GM12878 (cell line): ENCODE data around the gene CACNA1G. TPM values are rescaled to one million over a fixed set of nuclear protein-coding genes. Genes with fewer than 3 reads are reported as not detected.

ENCODE experiments used
- ATAC-seq: fragments of 200-7000 bp; cut with Tn5 transposase; 3 replicates; pipeline ENCODE4 v1.9.1; 2020; ENCODE audit warnings: mild to moderate bottlenecking, moderate library complexity
- BruUV-seq: library from RNA; stranded (reverse); fragments of 400-500 nt; replicated peaks from 2 replicates; lab custom pipeline; 2021; lab: Mats Ljungman, UMichigan
- CTCF ChIA-PET: fragments of 300-600 bp; sonication (Branson Sonifier 250); formaldehyde crosslinking; extraction: SDS; loops from one replicate; lab custom pipeline; 2021; ENCODE audit warnings: inconsistent platforms; lab: Yijun Ruan, JAX
- POLR2A ChIA-PET: fragments of 350-600 bp; formaldehyde crosslinking; extraction: SDS; loops from one replicate; lab custom pipeline; 2021; ENCODE audit warnings: inconsistent platforms; lab: Charles Lee
- RAD21 ChIA-PET: fragments of 300-600 bp; sonication (Branson Sonifier 250); formaldehyde crosslinking; loops from one replicate; lab custom pipeline; 2023; ENCODE audit warnings: antibody characterized with exemption; ENCODE audit not compliant: unreplicated experiment; lab: Charles Lee
- SMC1A ChIA-PET: fragments of 300-600 bp; sonication (Branson Sonifier 250); formaldehyde crosslinking; loops from one replicate; lab custom pipeline; 2023; ENCODE audit not compliant: unreplicated experiment, uncharacterized antibody; lab: Charles Lee
- DNase-seq: peaks from one replicate; pipeline ENCODE4 v3.0.0-alpha.2; 2011; ENCODE audit warnings: low read depth, low spot score
- FAIRE-seq: peaks from 3 replicates; lab custom pipeline; 2011; peaks lifted over from hg19 to GRCh38; lab: Jason Lieb, UNC
- H2AFZ ChIP-seq: 2 replicates; pipeline ENCODE4 v1.6.0; 2011; ENCODE audit warnings: low read depth, low read length, control low read depth; ENCODE audit not compliant: control insufficient read depth
- H3K27ac ChIP-seq: 2 replicates; pipeline ENCODE4 v1.5.1; 2011; ENCODE audit warnings: control low read depth; ENCODE audit not compliant: control insufficient read depth, insufficient read depth
- H3K27me3 ChIP-seq, 2 experiments: replicated peaks in 1 of 2; 2 replicates each; pipeline versions ENCODE4 v1.6.0 to v1.6.1; 2011; ENCODE audit warnings: low read length in 1 of 2; ENCODE audit not compliant: control insufficient read depth in 2 of 2, insufficient read depth in 2 of 2
- H3K36me3 ChIP-seq, 2 experiments: 2 replicates each; pipeline ENCODE4 v1.5.1; 2011; ENCODE audit warnings: low read length in 1 of 2; ENCODE audit not compliant: control insufficient read depth in 2 of 2, insufficient read depth in 2 of 2
- H3K4me1 ChIP-seq: 2 replicates; pipeline ENCODE4 v1.6.1; 2011; ENCODE audit warnings: mild to moderate bottlenecking, low read length, moderate library complexity, mixed read lengths; ENCODE audit not compliant: control insufficient read depth, insufficient read depth
- H3K4me2 ChIP-seq: 2 replicates; pipeline ENCODE4 v1.6.0; 2011; ENCODE audit warnings: control low read depth; ENCODE audit not compliant: control insufficient read depth, insufficient read depth
- H3K4me3 ChIP-seq: fragments of 200-600 bp; sonication (generic); 2 replicates; pipeline ENCODE4 v1.5.1; 2016
- H3K79me2 ChIP-seq: 2 replicates; pipeline ENCODE4 v1.6.0; 2011; ENCODE audit warnings: low read length; ENCODE audit not compliant: control insufficient read depth, insufficient read depth
- H3K9ac ChIP-seq: 2 replicates; pipeline ENCODE4 v1.8.0; 2011; ENCODE audit warnings: low read length, control low read depth, mixed read lengths; ENCODE audit not compliant: control insufficient read depth, insufficient read depth
- H3K9me3 ChIP-seq: replicated peaks from 3 replicates; pipeline ENCODE4 v1.5.1; 2011; ENCODE audit warnings: mild to moderate bottlenecking, low read length; ENCODE audit not compliant: control insufficient read depth, insufficient read depth
- H4K20me1 ChIP-seq: 2 replicates; pipeline ENCODE4 v1.6.0; 2011; ENCODE audit not compliant: control insufficient read depth, insufficient read depth
- HCFC1 ChIP-seq: fragments of 150-350 bp; IDR thresholded peaks from 2 replicates; pipeline ENCODE4 v1.6.1; 2014; ENCODE audit warnings: low read length
- IKZF1 ChIP-seq: fragments of 450-650 bp; conservative IDR thresholded peaks from 2 replicates; pipeline ENCODE4 v1.6.1; 2017; ENCODE audit warnings: antibody characterized with exemption, mild to moderate bottlenecking
- IKZF2 ChIP-seq, 2 experiments: fragments of 450-650 bp; IDR thresholded peaks; 2 replicates each; pipeline ENCODE4 v1.6.1; 2017; ENCODE audit warnings: mild to moderate bottlenecking in 2 of 2, moderate library complexity in 2 of 2
- MYB ChIP-seq: fragments of 150-350 bp; IDR thresholded peaks from 2 replicates; pipeline ENCODE4 v1.6.1; 2014; ENCODE audit warnings: mild to moderate bottlenecking, low read depth, low read length, borderline replicate concordance
- STAT1 ChIP-seq: fragments of 450-650 bp; conservative IDR thresholded peaks from 2 replicates; pipeline ENCODE4 v1.6.1; 2014; ENCODE audit warnings: antibody characterized with exemption, mild to moderate bottlenecking
- SUZ12 ChIP-seq: fragments of 200-600 bp; sonication (generic); IDR thresholded peaks from one replicate; pipeline ENCODE4 v1.6.1; 2018; ENCODE audit warnings: antibody characterized with exemption, mild to moderate bottlenecking; ENCODE audit not compliant: unreplicated experiment
- TARDBP ChIP-seq: IDR thresholded peaks from 2 replicates; pipeline ENCODE4 v1.6.1; 2016; ENCODE audit warnings: borderline replicate concordance
- ZNF384 ChIP-seq: IDR thresholded peaks from 2 replicates; pipeline ENCODE4 v1.6.1; 2012; ENCODE audit warnings: low read depth, mild to moderate bottlenecking, low read length, improper control_type of control experiment, borderline replicate concordance
- WGBS: methylation state at CpG from one replicate; pipeline ENCODE4 v1.1.6; 2016; ENCODE audit warnings: low lambda C conversion rate; ENCODE audit not compliant: insufficient replicate concordance, insufficient coverage; ENCODE audit errors: missing lambda C conversion rate; 5-methylcytosine and 5-hydroxymethylcytosine counted together
- in situ Hi-C: fragments of 300-500 bp; cut with MboI; formaldehyde crosslinking; loops from 9 replicates; pipeline ENCODE4 v1.14.3; 2018; ENCODE audit warnings: mixed read lengths
- intact Hi-C: fragments of 100-400 bp; cut with micrococcal nuclease; formaldehyde crosslinking; loops from one replicate; pipeline ENCODE4 v1.14.2; 2022; ENCODE audit not compliant: unreplicated experiment
- polyA plus RNA-seq, 11 experiments: library from polyadenylated mRNA; depleted of rRNA in 4 of 11; unstranded in 6 of 11; stranded (reverse) in 5 of 11; fragments of >200 nt; fragmentation: Nextera tagmentation in 4 of 11; fragmentation: Illumina TruSeq in 1 of 11; extraction: Ambion mirVana in 4 of 11; extraction: Trizol in 1 of 11; gene quantifications; 1 replicate in 1 of 11; 2 replicates in 10 of 11; pipeline versions ENCODE4 v1.2.1 to v1.2.3, GENCODE V29; 2011 to 2016; ENCODE audit warnings: inconsistent platforms in 2 of 11, missing spikeins in 2 of 11, low read depth in 1 of 11
- total RNA-seq, 4 experiments: library from RNA; depleted of rRNA in 3 of 4; stranded (reverse); fragments of >200 nt in 3 of 4; fragmentation: Illumina TruSeq in 1 of 4; extraction: Trizol in 1 of 4; gene quantifications; 2 replicates each; pipeline versions ENCODE4 v1.2.1 to v1.2.3, GENCODE V29; 2013 to 2021
- TF ChIP-seq, protein P1 (sequence below): IDR thresholded peaks from 2 replicates; pipeline ENCODE4 v1.6.1; 2012; ENCODE audit warnings: low read length, inconsistent platforms
- TF ChIP-seq, protein P2 (sequence below): fragments of 450-650 bp; IDR thresholded peaks from 2 replicates; pipeline ENCODE4 v1.6.1; 2017; ENCODE audit warnings: mild to moderate bottlenecking, low read depth, inconsistent platforms; ENCODE audit not compliant: poor library complexity, severe bottlenecking
- TF ChIP-seq, protein P3 (sequence below): fragments of 450-650 bp; IDR thresholded peaks from 2 replicates; pipeline ENCODE4 v1.6.1; 2017; ENCODE audit warnings: mild to moderate bottlenecking, moderate library complexity

CACNA1G gene
- total and polyA plus RNA-seq, 10 of the 15 experiments (the other 5 are each of a cell fraction or from before 2014, with no cell fraction given) = 0.03 to 0.15 TPM; not detected in 8

DNA sequence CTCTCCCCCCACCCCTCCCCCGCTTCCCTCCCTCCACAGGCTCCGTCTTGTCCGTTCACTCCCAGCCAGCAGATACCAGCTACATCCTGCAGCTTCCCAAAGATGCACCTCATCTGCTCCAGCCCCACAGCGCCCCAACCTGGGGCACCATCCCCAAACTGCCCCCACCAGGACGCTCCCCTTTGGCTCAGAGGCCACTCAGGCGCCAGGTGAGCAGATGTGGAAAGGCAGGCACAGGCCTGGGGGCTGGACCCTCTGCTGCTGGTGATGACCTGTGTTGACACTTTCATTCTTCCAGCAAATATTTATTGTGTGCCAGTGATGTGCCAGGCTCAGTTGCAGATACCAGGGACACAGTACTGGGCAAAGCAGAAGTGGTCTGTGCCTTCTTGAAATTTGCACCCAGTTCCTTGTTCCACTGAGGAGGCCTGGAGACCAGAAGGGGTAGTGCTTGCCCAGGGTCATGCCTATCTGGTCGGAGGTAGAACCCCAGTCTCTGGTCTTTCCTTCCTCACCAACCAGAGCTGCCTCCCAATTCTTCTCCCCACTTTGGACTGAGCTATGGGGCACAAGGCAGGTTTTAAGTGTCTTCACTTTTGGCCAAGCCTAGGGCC, 63.9 kb downstream of the CACNA1G start:
- ATAC-seq (no peak), DNase-seq (no peak), FAIRE-seq (no peak)
- Histone ChIP-seq H4K20me1 (no peaks in the 10 kb centered on the region), H3K9me3 (no peaks in the 10 kb centered on the region), H3K79me2 (no peaks in the 10 kb centered on the region), H3K4me1 (no peaks in the 10 kb centered on the region), H3K4me2 (no peak overlapping the region), H3K36me3 (no peaks in the 10 kb centered on the region), H2AFZ (no peak overlapping the region), H3K9ac (no peak overlapping the region), H3K4me3 (no peak overlapping the region), H3K27ac (no peak overlapping the region), H3K27me3 (peaks cover 0 to 1% of the 10 kb centered on the region in 2 experiments; a peak in 2 of 4 replicates)
- ChIA-PET RAD21 (interaction anchor here (0.7 to 2.2 kb wide), 2 partner anchors 70 to 143 kb away, joined by 4 to 7 read pairs; no protein-coding TSS in a partner anchor), POLR2A (interaction anchor here (0.7 kb wide), 2 partner anchors 37 to 77 kb away, joined by 3 to 5 read pairs; no protein-coding TSS in a partner anchor), SMC1A (interaction anchor here (1.6 kb wide), 1 partner anchor 140 kb away, joined by 7 read pairs; no protein-coding TSS in a partner anchor), CTCF (interaction anchor here (2.2 to 17.1 kb wide), 3 partner anchors 14 to 141 kb away, joined by 9 to 211 read pairs (median 70); partner anchors contain the start of gene ABCC3)
- in situ Hi-C loops (loop anchor here (10.0 kb wide), 1 partner anchor 140 kb away; no protein-coding TSS in a partner anchor), intact Hi-C loops (no loop called here)
- no TSS peak for BruUV-seq
- WGBS = 8% methylated on average over 4 of the region's 7 CpGs
- no peak for TF ChIP-seq ZNF384
- no peak for TF ChIP-seq MYB
- TF ChIP-seq IKZF2 (IDR thresholded peaks at IDR 0.05) = no peak
- TF ChIP-seq TARDBP = no peak
- TF ChIP-seq IKZF1 = no peak
- TF ChIP-seq, protein P1, sequence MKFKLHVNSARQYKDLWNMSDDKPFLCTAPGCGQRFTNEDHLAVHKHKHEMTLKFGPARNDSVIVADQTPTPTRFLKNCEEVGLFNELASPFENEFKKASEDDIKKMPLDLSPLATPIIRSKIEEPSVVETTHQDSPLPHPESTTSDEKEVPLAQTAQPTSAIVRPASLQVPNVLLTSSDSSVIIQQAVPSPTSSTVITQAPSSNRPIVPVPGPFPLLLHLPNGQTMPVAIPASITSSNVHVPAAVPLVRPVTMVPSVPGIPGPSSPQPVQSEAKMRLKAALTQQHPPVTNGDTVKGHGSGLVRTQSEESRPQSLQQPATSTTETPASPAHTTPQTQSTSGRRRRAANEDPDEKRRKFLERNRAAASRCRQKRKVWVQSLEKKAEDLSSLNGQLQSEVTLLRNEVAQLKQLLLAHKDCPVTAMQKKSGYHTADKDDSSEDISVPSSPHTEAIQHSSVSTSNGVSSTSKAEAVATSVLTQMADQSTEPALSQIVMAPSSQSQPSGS = no peak
- TF ChIP-seq HCFC1 = no peak
- TF ChIP-seq, protein P2, sequence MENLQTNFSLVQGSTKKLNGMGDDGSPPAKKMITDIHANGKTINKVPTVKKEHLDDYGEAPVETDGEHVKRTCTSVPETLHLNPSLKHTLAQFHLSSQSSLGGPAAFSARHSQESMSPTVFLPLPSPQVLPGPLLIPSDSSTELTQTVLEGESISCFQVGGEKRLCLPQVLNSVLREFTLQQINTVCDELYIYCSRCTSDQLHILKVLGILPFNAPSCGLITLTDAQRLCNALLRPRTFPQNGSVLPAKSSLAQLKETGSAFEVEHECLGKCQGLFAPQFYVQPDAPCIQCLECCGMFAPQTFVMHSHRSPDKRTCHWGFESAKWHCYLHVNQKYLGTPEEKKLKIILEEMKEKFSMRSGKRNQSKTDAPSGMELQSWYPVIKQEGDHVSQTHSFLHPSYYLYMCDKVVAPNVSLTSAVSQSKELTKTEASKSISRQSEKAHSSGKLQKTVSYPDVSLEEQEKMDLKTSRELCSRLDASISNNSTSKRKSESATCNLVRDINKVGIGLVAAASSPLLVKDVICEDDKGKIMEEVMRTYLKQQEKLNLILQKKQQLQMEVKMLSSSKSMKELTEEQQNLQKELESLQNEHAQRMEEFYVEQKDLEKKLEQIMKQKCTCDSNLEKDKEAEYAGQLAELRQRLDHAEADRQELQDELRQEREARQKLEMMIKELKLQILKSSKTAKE = no peak
- TF ChIP-seq, protein P3, sequence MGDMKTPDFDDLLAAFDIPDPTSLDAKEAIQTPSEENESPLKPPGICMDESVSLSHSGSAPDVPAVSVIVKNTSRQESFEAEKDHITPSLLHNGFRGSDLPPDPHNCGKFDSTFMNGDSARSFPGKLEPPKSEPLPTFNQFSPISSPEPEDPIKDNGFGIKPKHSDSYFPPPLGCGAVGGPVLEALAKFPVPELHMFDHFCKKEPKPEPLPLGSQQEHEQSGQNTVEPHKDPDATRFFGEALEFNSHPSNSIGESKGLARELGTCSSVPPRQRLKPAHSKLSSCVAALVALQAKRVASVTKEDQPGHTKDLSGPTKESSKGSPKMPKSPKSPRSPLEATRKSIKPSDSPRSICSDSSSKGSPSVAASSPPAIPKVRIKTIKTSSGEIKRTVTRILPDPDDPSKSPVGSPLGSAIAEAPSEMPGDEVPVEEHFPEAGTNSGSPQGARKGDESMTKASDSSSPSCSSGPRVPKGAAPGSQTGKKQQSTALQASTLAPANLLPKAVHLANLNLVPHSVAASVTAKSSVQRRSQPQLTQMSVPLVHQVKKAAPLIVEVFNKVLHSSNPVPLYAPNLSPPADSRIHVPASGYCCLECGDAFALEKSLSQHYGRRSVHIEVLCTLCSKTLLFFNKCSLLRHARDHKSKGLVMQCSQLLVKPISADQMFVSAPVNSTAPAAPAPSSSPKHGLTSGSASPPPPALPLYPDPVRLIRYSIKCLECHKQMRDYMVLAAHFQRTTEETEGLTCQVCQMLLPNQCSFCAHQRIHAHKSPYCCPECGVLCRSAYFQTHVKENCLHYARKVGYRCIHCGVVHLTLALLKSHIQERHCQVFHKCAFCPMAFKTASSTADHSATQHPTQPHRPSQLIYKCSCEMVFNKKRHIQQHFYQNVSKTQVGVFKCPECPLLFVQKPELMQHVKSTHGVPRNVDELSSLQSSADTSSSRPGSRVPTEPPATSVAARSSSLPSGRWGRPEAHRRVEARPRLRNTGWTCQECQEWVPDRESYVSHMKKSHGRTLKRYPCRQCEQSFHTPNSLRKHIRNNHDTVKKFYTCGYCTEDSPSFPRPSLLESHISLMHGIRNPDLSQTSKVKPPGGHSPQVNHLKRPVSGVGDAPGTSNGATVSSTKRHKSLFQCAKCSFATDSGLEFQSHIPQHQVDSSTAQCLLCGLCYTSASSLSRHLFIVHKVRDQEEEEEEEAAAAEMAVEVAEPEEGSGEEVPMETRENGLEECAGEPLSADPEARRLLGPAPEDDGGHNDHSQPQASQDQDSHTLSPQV = no peak
- no peak for TF ChIP-seq STAT1
- TF ChIP-seq SUZ12 = no peak
